Measurements from ENCODE around the gene RNF126.
"Not testable (repeated sequence)": the region's sequence is repeated elsewhere in the genome, so short reads cannot be mapped to it uniquely, and the experiment has no call there.

The RNF126 gene

DNA sequence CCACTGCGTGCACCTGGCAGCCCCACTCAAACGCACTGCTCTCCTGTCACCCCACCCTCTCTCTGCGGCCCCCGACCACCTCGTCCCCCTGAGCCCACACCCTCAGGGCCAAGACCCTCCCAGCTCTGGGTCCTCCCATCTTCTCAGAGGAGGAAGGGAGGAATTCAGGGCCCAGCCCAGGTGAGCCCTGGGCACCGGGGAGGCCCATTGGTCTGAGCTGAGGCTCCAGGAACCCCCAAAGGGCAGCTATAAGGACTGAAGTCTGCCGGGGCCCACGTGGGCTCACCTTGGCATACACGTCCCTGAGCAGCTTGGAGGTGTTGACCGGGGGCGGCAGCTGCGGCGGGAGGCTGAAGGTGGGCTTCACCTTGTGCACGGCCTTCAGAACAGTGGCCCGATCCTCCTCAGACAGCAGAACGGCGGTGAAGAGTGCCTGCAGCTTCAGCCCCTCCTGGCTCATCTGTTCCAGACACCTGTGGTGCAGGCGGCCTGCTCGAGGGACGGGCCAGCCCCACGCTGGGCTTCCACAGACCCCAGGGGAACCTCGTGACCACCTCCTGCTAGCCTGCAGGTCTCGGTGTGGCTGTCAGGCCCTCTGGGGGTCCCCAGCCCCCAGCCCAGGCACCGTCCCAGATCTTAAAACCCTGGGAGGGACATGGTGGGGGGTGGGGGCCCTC lies 38.4 kb downstream of the RNF126 start:
- no peak for DNase-seq

- no peak for DNase-seq
These were observed 39.0 kb downstream of the RNF126 start for GRCh38 chr19:623974-624373.

DNA sequence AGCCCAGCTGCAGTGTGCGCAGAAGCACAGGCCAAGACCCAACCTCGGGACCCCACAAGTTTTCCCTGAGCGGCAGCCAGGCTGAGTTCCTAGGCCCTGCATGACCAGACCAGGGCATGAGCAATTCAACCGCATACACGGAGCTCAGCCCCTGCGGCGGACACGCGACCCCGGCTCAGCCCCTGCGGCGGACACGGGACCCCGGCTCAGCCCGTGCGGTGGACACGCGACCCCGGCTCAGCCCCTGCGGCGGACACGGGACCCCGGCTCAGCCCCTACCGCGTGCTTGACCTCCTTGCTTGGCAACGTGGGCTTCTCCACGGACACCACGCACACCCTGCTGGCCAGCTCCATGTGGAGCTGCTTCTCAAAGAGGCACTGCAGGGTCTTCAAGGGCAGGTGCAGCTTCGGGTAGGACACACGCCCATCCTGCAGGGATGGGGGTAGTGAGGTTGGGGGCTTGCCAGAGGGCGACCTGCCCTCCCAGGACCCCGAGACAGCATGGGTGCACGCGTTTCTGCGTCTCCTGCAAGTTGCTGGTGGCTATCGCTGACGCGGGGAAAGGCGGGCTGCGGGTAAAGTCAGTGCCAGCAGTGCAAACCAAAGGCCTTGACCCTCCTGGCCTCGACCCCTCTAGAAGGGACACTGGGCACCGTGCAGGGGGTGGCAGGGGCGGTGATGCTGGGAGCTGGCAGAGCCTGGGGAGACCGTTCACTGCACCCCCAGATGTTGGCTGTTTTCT lies 39.7 kb downstream of the RNF126 start:
- no peak for DNase-seq

DNA sequence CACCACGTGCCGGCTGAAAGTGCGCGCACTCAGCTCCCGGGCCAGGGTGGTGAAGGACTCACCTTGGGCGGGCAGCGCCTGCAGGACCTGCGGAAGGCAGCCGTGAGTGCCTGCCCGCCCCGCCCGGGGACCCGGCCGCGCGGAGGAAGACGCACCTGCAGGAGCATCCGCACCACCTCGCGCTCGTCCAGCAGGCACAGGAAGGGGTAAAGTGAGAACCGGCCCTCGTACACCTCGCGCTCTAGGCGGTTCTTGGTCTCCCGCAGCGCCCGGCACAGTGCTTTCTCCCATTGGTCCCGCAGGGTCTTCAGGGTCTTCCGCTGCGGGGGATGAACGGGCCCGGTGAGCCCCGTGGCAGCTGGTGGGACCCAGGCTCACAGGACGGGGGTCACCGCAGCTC lies 40.3 kb downstream of the RNF126 start:
- DNase-seq, result no peak

- no peak for DNase-seq
These were observed 41.2 kb downstream of the RNF126 start for GRCh38 chr19:621819-622218.

DNA sequence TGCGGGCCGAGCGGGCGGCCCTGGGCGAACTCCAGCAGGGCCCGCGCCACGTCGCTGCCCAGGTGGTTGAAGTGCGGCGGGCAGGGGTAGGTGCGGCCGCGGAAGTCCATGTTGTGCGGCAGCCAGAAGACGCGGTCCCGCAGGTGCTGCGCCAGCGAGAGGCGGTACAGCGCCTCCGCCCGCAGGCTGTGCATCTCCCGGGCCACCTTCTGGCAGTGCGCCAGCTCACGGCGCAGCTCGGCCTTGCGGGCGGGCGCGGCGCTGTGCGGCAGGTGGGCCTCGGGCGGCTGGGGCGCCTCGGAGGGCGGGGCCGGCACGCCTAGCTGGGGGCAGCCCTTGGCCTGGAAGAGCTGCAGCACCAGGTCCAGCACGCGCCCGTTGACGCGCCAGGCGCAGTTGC lies 41.8 kb downstream of the RNF126 start:
- not testable (repeated sequence) for DNase-seq

GRCh38 chr19:620166-620862 lies 42.7 kb downstream of the RNF126 start:
- DNase-seq, result no peak

GRCh38 chr19:619286-620002 lies 43.6 kb downstream of the RNF126 start:
- no peak for DNase-seq

- no peak for DNase-seq
These were observed 44.2 kb downstream of the RNF126 start for GRCh38 chr19:618674-619285.

DNA sequence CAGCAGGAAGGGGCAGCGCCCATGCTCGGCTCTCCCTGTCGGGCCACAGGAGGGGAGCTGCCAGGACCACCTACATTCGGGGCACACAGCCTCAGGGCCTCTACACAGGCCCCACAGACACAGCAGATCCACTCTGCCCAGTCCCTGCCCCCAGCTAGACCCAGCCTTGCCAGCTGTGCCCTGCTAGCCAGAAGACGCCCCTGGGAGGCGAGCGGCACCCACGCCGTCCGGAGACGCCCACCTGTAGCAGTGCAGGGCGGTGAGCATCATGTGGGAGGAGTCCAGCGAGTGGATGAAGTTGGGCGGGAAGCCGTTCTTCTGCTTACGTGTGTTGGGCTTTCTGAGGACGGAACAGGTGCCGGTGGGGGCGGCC lies 44.8 kb downstream of the RNF126 start:
- no peak for DNase-seq

DNA sequence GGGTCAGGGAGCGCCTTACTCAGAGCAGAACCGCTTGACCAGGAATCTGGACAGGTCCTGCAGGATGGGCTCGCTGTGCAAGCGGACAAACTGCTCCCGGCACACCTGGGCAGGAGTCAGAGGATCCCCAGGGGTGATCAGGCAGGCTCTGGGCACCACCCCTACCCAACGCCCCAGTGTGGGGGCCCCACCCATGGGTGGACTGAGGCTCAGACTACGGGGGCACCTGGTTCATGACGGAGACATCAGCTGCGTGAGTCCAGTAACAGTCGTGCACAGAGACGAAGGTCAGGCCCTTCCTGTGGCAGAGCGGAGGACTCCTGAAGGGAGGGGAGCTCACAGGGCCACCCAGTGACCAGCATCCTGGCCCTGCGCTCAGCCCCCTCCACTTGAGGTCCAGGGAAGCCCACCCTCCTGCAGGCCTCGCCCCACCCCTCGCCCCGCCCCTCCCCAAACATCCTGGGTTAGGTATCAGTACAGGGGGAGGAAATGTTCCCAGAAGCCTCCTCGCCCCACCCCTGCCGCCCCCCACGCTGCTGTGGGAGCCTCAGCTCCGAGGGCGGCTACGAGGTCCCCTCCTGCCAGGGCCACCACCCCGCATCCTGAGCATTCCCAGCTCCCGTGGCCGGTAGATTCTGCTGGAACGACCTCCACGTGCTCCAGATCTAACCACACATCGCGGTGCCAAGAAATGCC lies 45.3 kb downstream of the RNF126 start:
- DNase-seq, result no peak

DNA sequence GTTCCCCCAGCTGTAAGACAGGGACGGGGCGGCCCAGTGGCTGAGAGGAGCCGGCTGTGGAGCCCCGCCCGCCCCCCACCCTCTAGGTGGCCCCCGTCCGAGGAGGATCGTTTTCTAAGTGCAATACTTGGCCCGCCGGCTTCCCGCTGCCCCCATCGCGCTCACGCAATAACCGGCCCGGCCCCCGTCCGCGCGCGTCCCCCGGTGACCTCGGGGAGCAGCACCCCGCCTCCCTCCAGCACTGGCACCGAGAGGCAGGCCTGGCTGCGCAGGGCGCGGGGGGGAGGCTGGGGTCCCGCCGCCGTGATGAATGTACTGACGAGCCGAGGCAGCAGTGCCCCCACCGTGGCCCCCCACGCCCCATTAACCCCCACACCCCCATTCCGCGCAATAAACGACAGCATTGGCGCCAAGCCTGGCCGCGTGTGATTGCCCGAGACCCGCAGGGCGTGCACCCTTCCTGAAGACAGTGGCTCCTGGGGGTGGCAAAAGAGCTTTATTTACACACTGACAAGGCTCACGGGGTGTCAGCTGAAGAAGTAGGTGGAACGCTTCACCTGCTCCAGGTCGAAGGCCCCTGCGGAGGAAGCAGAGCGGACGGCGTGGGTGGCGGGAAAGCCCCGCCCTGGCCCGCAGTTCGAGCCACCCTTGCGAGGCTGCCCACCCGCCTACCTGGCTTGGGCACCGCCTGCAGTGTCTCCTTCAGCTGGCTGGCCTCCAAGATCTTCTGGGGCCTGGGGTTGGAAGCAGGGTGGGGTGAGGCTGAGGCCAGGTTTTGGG lies 46.1 kb downstream of the RNF126 start:
- no peak for DNase-seq

GRCh38 chr19:616062-616700 lies 46.8 kb downstream of the RNF126 start:
- no peak for DNase-seq

DNA sequence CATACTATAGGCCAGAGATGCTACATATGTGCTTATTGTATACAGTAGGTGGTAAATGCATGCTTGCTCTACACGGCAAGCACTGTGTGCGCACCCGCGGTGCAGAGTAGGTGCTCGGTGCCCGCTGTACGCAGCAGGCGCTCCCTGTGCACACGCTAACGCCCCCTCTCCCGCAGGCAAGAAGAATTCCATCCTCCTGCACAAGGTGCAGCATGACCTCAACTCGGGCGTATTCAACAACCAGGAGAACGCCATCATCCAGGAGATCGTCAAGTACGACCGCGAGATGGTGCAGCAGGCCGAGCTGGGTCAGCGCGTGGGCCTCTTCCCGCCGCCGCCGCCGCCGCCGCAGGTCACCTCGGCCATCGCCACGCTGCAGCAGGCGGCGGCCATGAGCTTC lies 47.4 kb downstream of the RNF126 start:
- no peak for DNase-seq

DNA sequence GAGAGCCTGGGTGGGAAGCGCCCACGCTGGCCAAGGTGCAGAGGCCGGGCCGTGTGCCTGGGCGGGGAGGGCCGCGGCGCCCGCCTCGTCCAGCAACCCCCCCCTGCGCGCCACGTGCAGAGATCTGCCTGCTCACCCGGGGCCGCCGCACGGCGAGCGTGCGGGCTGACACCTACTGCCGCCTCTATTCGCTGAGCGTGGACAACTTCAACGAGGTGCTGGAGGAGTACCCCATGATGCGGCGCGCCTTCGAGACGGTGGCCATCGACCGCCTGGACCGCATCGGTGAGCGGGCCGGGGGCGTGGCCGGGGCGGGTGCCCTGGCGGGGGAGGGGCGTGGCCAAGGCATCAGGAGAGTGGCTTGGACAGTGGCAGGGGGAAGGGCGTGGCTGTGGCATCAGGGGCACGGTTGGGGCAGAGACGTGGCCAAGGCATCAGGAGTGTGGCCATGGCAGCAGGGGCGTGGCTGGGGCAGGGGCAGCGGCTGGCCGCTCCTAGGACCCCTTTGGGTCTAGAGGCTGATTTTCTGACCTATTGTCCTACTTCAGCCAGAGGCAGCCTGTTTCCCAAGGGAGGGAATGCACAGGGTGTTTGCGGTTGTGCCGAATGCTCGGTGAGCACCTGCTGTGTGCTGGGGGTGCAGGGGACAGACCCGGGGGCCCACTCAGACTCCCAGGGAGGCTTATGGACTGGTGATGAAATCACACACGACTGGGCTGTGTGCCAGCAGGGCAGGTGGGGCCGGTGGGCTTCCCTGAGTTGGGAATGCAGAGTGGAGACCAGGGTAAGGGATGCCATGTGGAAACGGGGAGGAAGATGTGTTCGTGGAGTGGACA lies 49.1 kb downstream of the RNF126 start:
- no peak for DNase-seq

DNA sequence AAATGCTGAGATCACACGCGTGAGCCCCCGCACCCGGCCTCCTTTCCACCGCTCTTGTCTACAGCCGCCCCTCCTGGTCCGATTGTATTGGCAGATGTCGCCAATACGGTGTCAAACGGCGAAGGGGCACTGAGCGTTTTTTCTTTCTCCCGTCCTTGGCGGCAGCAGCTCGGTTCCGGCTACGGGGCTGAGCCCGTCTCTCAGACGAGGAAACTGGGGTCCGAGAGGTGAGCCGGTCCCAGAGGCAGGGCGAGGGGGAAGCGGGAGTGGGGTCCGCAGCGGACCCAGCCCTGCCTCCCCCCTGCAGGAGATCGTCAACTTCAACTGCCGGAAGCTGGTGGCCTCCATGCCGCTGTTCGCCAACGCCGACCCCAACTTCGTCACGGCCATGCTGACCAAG lies 50.1 kb downstream of the RNF126 start:
- no peak for DNase-seq

- DNase-seq, result peak; percentile 64 to 71
These were observed 51.5 kb downstream of the RNF126 start for GRCh38 chr19:611481-611868.

DNA sequence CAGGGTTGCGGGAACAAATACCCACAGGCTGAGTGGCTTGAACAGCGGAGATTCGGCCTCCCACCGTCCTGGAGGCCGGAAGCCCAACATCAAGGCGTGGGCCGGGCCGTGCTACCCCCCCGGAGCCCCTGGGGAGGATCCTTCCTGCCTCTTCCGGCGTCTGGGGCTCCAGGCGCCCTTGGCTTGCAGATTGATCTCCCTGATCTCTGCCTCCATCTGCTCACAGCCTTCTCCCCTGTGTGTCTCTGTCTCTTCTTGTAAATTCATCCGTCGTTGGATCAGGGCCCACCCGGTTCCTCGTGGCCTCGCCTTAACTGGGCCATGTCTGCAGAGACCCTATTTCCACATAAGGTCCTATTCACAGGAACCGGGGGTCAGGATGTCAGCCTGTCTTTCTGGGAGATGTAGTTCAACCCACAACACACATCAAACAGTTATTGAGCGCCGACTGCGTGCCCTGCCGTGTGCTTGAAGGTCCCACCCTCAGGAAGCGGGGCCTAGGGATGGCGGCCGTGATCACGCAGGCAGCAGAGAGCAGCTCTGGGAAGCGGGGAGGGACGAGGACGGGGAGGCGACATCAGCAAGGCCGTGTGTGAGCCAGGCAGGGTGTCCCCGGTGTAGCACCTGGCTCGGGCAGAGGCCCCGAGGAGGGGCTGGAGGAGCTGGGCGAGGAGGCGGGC lies 52.1 kb downstream of the RNF126 start:
- peak; percentile 39 to 52 for DNase-seq

GRCh38 chr19:610071-610800 lies 52.8 kb downstream of the RNF126 start:
- DNase-seq, result no peak

Data from activated CD4-positive, alpha-beta T cell treated with anti-CD3 and anti-CD28 coated beads for 4 hours (primary cell).